Sigmoid colon (tissue), 7 donors: Measurements from ENCODE around the gene GPD2. TPM values are rescaled to one million over a fixed set of nuclear protein-coding genes. Genes with fewer than 3 reads are reported as not detected.

Experiments
- DNase-seq: peaks from one replicate; pipeline ENCODE4 v3.0.0-alpha.2; 2019
- H3K27ac ChIP-seq, 4 donors: fragments of 200-600 bp; sonication (generic); one replicate each; pipeline ENCODE4 v1.5.1; 2016 to 2019; ENCODE audit warnings: mild to moderate bottlenecking in 1 of 4
- H3K27me3 ChIP-seq, 3 donors: fragments of 200-600 bp; sonication (generic); one replicate each; pipeline ENCODE4 v1.5.1; 2019; ENCODE audit warnings: mild to moderate bottlenecking in 1 of 3
- H3K36me3 ChIP-seq, 4 donors: fragments of 200-600 bp; sonication (generic); one replicate each; pipeline ENCODE4 v1.5.1; 2016 to 2019
- H3K4me1 ChIP-seq, 4 donors: fragments of 200-600 bp; sonication (generic); one replicate each; pipeline ENCODE4 v1.5.1; 2017 to 2019
- H3K4me3 ChIP-seq, 4 donors: fragments of 200-600 bp; sonication (generic); one replicate each; pipeline ENCODE4 v1.5.1; 2017 to 2019; ENCODE audit warnings: mild to moderate bottlenecking in 2 of 4, moderate library complexity in 1 of 4
- H3K9me3 ChIP-seq, 4 donors: fragments of 200-600 bp in 3 of 4; sonication (generic) in 3 of 4; one replicate each; pipeline versions ENCODE4 v1.5.1 to v1.6.1; 2013 to 2019
- EP300 ChIP-seq, 4 donors: sonication (generic); formaldehyde crosslinking; IDR thresholded peaks; one replicate each; pipeline ENCODE4 v1.6.1; 2017; ENCODE audit warnings: antibody characterized with exemption in 4 of 4
- POLR2A ChIP-seq, 2 donors: fragments of 450-650 bp; IDR thresholded peaks; one replicate each; pipeline ENCODE4 v1.6.1; 2016; ENCODE audit warnings: antibody characterized with exemption in 2 of 2, mild to moderate bottlenecking in 2 of 2, moderate library complexity in 2 of 2
- POLR2AphosphoS5 ChIP-seq, 4 donors: sonication (generic); formaldehyde crosslinking; IDR thresholded peaks; one replicate each; pipeline ENCODE4 v1.6.1; 2017; ENCODE audit warnings: antibody characterized with exemption in 4 of 4
- WGBS, 2 donors: extraction: QIAGEN DNeasy Blood & Tissue Kit; methylation state at CpG; one replicate each; pipeline ENCODE4 v1.1.7; 2013; 5-methylcytosine and 5-hydroxymethylcytosine counted together
- intact Hi-C: fragments of 100-400 bp; cut with DNase I; formaldehyde crosslinking; loops from one replicate; pipeline ENCODE4 v1.15.1; 2023
- polyA plus RNA-seq, 3 donors: library from polyadenylated mRNA; stranded (reverse); fragments of 200-250 nt; gene quantifications; one replicate each; pipeline ENCODE4 v1.2.3, GENCODE V29; 2013
- total RNA-seq, 4 donors: library from RNA; depleted of rRNA; stranded (reverse); fragments of >200 nt; gene quantifications; one replicate each; pipeline ENCODE4 v1.1.0, GENCODE V29; 2016
- TF ChIP-seq, protein P1 (sequence below), 4 experiments: fragments of 450-650 bp in 3 of 4; fragments of 200-600 bp in 1 of 4; IDR thresholded peaks; one replicate each; pipeline ENCODE4 v1.5.1; 2016 to 2019; ENCODE audit warnings: antibody characterized with exemption in 4 of 4, mild to moderate bottlenecking in 3 of 4, moderate library complexity in 2 of 4
- donor health status: healthy with polysubstance abuse.
- donor health status: Bipolar disorder and iron deficiency.
- donor health status: healthy.

GPD2 gene
- total and polyA plus RNA-seq, 7 donors: 13.2 to 44.6 (median 16.3) TPM

- Histone ChIP-seq H3K27me3 (no peaks in the 10 kb centered on the region), H3K4me1 (no peaks in the 10 kb centered on the region), H3K27ac (no peak overlapping the region), H3K4me3 (no peak overlapping the region), H3K36me3 (no peaks in the 10 kb centered on the region), H3K9me3 (peaks cover 0 to 5% (median 1%) of the 10 kb centered on the region in 4 donors)
- DNase-seq: no peak
- 87 to 96% methylated on average over 1 of the region's 1 CpG for WGBS, 2 donors
- intact Hi-C loops: no loop called here
- TF ChIP-seq, protein P1, sequence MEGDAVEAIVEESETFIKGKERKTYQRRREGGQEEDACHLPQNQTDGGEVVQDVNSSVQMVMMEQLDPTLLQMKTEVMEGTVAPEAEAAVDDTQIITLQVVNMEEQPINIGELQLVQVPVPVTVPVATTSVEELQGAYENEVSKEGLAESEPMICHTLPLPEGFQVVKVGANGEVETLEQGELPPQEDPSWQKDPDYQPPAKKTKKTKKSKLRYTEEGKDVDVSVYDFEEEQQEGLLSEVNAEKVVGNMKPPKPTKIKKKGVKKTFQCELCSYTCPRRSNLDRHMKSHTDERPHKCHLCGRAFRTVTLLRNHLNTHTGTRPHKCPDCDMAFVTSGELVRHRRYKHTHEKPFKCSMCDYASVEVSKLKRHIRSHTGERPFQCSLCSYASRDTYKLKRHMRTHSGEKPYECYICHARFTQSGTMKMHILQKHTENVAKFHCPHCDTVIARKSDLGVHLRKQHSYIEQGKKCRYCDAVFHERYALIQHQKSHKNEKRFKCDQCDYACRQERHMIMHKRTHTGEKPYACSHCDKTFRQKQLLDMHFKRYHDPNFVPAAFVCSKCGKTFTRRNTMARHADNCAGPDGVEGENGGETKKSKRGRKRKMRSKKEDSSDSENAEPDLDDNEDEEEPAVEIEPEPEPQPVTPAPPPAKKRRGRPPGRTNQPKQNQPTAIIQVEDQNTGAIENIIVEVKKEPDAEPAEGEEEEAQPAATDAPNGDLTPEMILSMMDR (IDR thresholded peaks at IDR 0.05): no peak
These were observed 190.8 kb downstream of the GPD2 start for GRCh38 chr2:156626931-156627330.

GRCh38 chr2:156630579-156631337 is 194.6 kb downstream of the GPD2 start:
- H3K9me3 ChIP-seq: no peaks in the 10 kb centered on the region
- intact Hi-C loops: no loop called here
- 57 to 81% methylated on average over 1 of the region's 1 CpG for WGBS, 2 donors
- TF ChIP-seq EP300 (IDR thresholded peaks at IDR 0.05) (no peak), POLR2AphosphoS5 (IDR thresholded peaks at IDR 0.05) (no peak), POLR2A (IDR thresholded peaks at IDR 0.05) (no peak)
- TF ChIP-seq, protein P1 (IDR thresholded peaks at IDR 0.05): no peak
- no peak overlapping the region for H3K4me3 ChIP-seq
- H3K4me1 ChIP-seq: no peaks in the 10 kb centered on the region
- H3K36me3 ChIP-seq: no peaks in the 10 kb centered on the region
- no peaks in the 10 kb centered on the region for H3K27me3 ChIP-seq
- no peak overlapping the region for H3K27ac ChIP-seq
- no peak for DNase-seq

DNA sequence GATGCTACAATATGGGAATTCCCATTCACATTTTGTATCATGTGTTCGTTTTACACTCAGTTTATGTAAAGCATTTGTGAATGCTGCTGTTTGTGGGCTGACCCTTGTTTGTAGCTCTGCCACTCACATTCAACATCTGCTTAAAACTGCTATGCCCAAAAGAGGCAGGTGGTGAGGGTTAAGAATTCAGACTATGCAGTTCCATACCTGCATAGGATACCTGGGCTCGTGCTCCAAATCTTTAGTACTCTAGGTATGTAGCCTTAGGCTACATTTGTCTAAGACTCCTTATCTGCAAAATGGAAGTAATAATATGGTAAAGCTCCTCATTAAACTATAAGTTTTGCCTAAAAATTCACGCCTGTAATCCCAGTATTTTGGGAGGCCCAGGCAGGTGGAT is 199.5 kb downstream of the GPD2 start:
- H3K4me1 ChIP-seq: no peaks in the 10 kb centered on the region
- no peak overlapping the region for H3K4me3 ChIP-seq
- H3K36me3 ChIP-seq: no peaks in the 10 kb centered on the region
- no peak overlapping the region for H3K27ac ChIP-seq
- intact Hi-C loops: no loop called here
- H3K27me3 ChIP-seq: no peaks in the 10 kb centered on the region
- no peak for DNase-seq
- no peak for TF ChIP-seq EP300 (IDR thresholded peaks at IDR 0.05)
- TF ChIP-seq, protein P1 (IDR thresholded peaks at IDR 0.05): no peak
- TF ChIP-seq POLR2A (IDR thresholded peaks at IDR 0.05): no peak
- no peak for TF ChIP-seq POLR2AphosphoS5 (IDR thresholded peaks at IDR 0.05)
- 87 to 90% methylated on average over 3 of the region's 3 CpGs for WGBS, 2 donors
- no peaks in the 10 kb centered on the region for H3K9me3 ChIP-seq

Other genes starting within 250 kb of the GPD2 start
- gene NR4A2, start 103.7 kb upstream of the GPD2 start, total RNA-seq: 1 to 10 TPM; 1.8 to 5.0 (median 2.6) TPM
- gene NR4A2, start 103.7 kb upstream of the GPD2 start, polyA plus RNA-seq: 10 to 100 TPM in 1 of 3 donors, 1 to 10 TPM in 2; 1.8 to 11.3 (median 2.8) TPM